Tibial nerve (tissue), 3 donors: ENCODE results near the gene ASPDH.

Experiments used
- POLR2A ChIP-seq, 2 donors: fragments of 450-650 bp; IDR thresholded peaks; one replicate each; pipeline ENCODE4 v1.6.1; 2017; ENCODE audit warnings: antibody characterized with exemption in 2 of 2, mild to moderate bottlenecking in 2 of 2, moderate library complexity in 2 of 2
- TF ChIP-seq, protein P1 (sequence below), 5 experiments: fragments of 200-600 bp in 3 of 5; fragments of 450-650 bp in 2 of 5; sonication (generic) in 3 of 5; IDR thresholded peaks; one replicate each; pipeline ENCODE4 v1.5.1; 2016 to 2019; ENCODE audit warnings: antibody characterized with exemption in 5 of 5, mild to moderate bottlenecking in 3 of 5, moderate library complexity in 2 of 5

DNA sequence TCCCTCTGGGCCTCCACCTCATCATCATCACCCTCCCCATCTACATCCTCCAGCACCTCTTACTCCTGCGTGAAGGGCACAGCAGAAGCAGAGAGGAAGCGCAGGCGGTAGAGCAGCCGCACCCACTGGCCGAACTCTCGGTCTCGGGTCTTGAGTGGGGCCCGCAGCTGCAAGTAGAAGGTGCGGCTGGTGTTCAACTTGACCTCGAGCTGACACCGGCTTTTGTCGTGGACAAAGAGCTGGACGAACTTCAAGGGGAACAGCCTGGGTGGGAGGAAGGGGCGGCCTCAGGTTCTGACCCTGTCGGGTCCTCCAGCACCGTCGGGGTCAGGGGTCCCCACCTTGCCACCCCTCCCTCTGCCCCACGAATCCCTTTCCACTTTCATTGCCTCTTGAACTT is 46.1 kb downstream of the ASPDH start:
- TF ChIP-seq POLR2A (IDR thresholded peaks at IDR 0.05): no peak
- TF ChIP-seq, protein P1, sequence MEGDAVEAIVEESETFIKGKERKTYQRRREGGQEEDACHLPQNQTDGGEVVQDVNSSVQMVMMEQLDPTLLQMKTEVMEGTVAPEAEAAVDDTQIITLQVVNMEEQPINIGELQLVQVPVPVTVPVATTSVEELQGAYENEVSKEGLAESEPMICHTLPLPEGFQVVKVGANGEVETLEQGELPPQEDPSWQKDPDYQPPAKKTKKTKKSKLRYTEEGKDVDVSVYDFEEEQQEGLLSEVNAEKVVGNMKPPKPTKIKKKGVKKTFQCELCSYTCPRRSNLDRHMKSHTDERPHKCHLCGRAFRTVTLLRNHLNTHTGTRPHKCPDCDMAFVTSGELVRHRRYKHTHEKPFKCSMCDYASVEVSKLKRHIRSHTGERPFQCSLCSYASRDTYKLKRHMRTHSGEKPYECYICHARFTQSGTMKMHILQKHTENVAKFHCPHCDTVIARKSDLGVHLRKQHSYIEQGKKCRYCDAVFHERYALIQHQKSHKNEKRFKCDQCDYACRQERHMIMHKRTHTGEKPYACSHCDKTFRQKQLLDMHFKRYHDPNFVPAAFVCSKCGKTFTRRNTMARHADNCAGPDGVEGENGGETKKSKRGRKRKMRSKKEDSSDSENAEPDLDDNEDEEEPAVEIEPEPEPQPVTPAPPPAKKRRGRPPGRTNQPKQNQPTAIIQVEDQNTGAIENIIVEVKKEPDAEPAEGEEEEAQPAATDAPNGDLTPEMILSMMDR (IDR thresholded peaks at IDR 0.05): no peak
